A673 (cell line): Measurements from ENCODE around the gene COMTD1.

Experiments
- EZH2 ChIP-seq: fragments of 200-600 bp; sonication (generic); IDR thresholded peaks from 2 replicates; pipeline ENCODE4 v1.6.1; 2017; ENCODE audit warnings: borderline replicate concordance, low read depth, mild to moderate bottlenecking, mixed read lengths, antibody characterized with exemption, low read length; ENCODE audit not compliant: poor library complexity, severe bottlenecking
- TF ChIP-seq, protein P1 (sequence below): fragments of 300-800, 200-600 bp; sonication (generic); conservative IDR thresholded peaks from 2 replicates; pipeline ENCODE4 v1.5.1; 2017; ENCODE audit warnings: low read depth, mild to moderate bottlenecking, antibody characterized with exemption, low read length, moderate library complexity, mixed read lengths

DNA sequence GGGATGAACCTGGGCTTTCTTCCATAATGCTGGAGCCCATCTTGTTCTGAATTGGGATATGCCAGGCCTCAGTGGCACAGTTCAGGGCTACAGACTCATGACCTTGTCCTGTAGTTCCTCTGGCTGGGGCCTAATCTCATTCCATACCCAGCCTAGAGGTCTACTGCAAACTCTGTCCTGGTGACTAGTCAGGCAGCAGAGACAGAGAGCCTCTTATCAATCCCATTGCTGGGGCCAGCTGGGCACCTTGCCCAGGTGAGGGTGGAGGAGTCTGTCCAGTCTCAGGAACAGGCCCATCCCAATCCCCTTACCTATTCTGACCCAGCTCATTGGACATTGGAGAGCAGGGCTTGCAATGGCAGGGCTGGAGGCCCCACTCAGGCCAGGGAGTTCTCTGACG, 28.0 kb upstream of the COMTD1 start:
- TF ChIP-seq, protein P1, sequence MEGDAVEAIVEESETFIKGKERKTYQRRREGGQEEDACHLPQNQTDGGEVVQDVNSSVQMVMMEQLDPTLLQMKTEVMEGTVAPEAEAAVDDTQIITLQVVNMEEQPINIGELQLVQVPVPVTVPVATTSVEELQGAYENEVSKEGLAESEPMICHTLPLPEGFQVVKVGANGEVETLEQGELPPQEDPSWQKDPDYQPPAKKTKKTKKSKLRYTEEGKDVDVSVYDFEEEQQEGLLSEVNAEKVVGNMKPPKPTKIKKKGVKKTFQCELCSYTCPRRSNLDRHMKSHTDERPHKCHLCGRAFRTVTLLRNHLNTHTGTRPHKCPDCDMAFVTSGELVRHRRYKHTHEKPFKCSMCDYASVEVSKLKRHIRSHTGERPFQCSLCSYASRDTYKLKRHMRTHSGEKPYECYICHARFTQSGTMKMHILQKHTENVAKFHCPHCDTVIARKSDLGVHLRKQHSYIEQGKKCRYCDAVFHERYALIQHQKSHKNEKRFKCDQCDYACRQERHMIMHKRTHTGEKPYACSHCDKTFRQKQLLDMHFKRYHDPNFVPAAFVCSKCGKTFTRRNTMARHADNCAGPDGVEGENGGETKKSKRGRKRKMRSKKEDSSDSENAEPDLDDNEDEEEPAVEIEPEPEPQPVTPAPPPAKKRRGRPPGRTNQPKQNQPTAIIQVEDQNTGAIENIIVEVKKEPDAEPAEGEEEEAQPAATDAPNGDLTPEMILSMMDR = no peak
- no peak for TF ChIP-seq EZH2
